CD4-positive, alpha-beta T cell (primary cell): ENCODE data around the gene ADCY5. TPM values are rescaled to one million over a fixed set of nuclear protein-coding genes. Genes with fewer than 3 reads are reported as not detected.

Experiments
- ATAC-seq: fragments of 200-7000 bp; cut with Tn5 transposase; one replicate; pipeline ENCODE4 v1.10.0; 2022; ENCODE audit warnings: mild to moderate bottlenecking; ENCODE audit not compliant: poor library complexity
- CTCF ChIA-PET: fragments of 350-600 bp; sonication (Branson Sonifier 250); formaldehyde crosslinking; loops from one replicate; lab custom pipeline; 2021; ENCODE audit warnings: antibody characterized with exemption, inconsistent platforms; lab: Charles Lee
- POLR2A ChIA-PET: fragments of 350-600 bp; sonication (Branson Sonifier 250); formaldehyde crosslinking; loops from one replicate; lab custom pipeline; 2021; ENCODE audit warnings: antibody characterized with exemption, inconsistent platforms; lab: Charles Lee
- DNase-seq, 14 experiments: peaks; one replicate each; pipeline ENCODE4 v3.0.0-alpha.2; 2013 to 2020; ENCODE audit warnings: mixed read lengths in 2 of 14
- H3K27ac ChIP-seq, 2 donors: one replicate each; pipeline versions ENCODE4 v1.5.1 to v1.7.0; 2013; ENCODE audit warnings: low read length in 2 of 2, low read depth in 1 of 2, mild to moderate bottlenecking in 1 of 2
- H3K27me3 ChIP-seq, 2 experiments: 1 replicate in 1 of 2; 2 replicates in 1 of 2; pipeline versions ENCODE4 v1.6.1 to v1.7.0; 2013; ENCODE audit warnings: low read length in 2 of 2, control low read depth in 1 of 2, mild to moderate bottlenecking in 1 of 2, moderate library complexity in 1 of 2; ENCODE audit not compliant: insufficient read depth in 2 of 2, control insufficient read depth in 1 of 2
- H3K36me3 ChIP-seq: one replicate; pipeline ENCODE4 v1.6.1; 2013; ENCODE audit warnings: low read length, control low read depth; ENCODE audit not compliant: insufficient read depth
- H3K4me1 ChIP-seq: one replicate; pipeline ENCODE4 v1.6.1; 2013; ENCODE audit warnings: low read length, control low read depth; ENCODE audit not compliant: insufficient read depth
- H3K4me3 ChIP-seq: one replicate; pipeline ENCODE4 v1.5.1; 2013; ENCODE audit warnings: mild to moderate bottlenecking, low read length, moderate library complexity
- H3K9me3 ChIP-seq, 2 experiments: 1 replicate in 1 of 2; 2 replicates in 1 of 2; pipeline versions ENCODE4 v1.6.1 to v1.7.0; 2013; ENCODE audit warnings: low read length in 2 of 2, mild to moderate bottlenecking in 2 of 2, control low read depth in 1 of 2, moderate library complexity in 1 of 2; ENCODE audit not compliant: control insufficient read depth in 1 of 2, insufficient read depth in 1 of 2
- H3K27ac Mint-ChIP-seq: one replicate; pipeline ENCODE4 v1.8.0; 2020; ENCODE audit warnings: mixed read lengths
- H3K27me3 Mint-ChIP-seq: one replicate; pipeline ENCODE4 v1.8.0; 2021; ENCODE audit warnings: mixed read lengths
- H3K36me3 Mint-ChIP-seq: one replicate; pipeline ENCODE4 v1.8.0; 2021; ENCODE audit warnings: low read depth, mixed read lengths
- H3K4me1 Mint-ChIP-seq: one replicate; pipeline ENCODE4 v1.8.0; 2021; ENCODE audit warnings: low read depth, mixed read lengths
- H3K4me3 Mint-ChIP-seq: one replicate; pipeline ENCODE4 v1.8.0; 2020; ENCODE audit warnings: mild to moderate bottlenecking, mixed read lengths
- H3K9me3 Mint-ChIP-seq: one replicate; pipeline ENCODE4 v1.8.0; 2020; ENCODE audit warnings: mixed read lengths
- CTCF ChIP-seq: fragments of 200-600 bp; IDR thresholded peaks from one replicate; pipeline ENCODE4 v1.8.0; 2022; ENCODE audit warnings: antibody characterized with exemption, mild to moderate bottlenecking
- intact Hi-C, 2 experiments: fragments of 100-400 bp; cut with DNase I in 1 of 2; cut with micrococcal nuclease in 1 of 2; formaldehyde crosslinking; loops; one replicate each; pipeline versions ENCODE4 v1.15.1 to v1.9.0; 2023 to 2025; cut with DNase I, micrococcal nuclease
- total RNA-seq, 174 experiments: library from RNA in 2 of 174; stranded (reverse) in 2 of 174; gene quantifications; one replicate each; pipeline ENCODE4 v1.2.3 and lab custom pipeline; 2021 to 2026

Gene ADCY5
- total RNA-seq, 2 experiments from 2014 or later = not detected

- intact Hi-C loops = no loop called here
- Mint-ChIP-seq H3K4me1 (no peaks in the 10 kb centered on the region), H3K9me3 (no peaks in the 10 kb centered on the region), H3K4me3 (no peak overlapping the region), H3K36me3 (no peaks in the 10 kb centered on the region), H3K27ac (no peak overlapping the region), H3K27me3 (peaks cover 35% of the 10 kb centered on the region)
- no peak for TF ChIP-seq CTCF
- Histone ChIP-seq H3K9me3 (peaks cover 0 to 3% of the 10 kb centered on the region in 2 experiments), H3K27ac (no peak overlapping the region), H3K27me3 (peaks cover 0 to 4% of the 10 kb centered on the region in 2 experiments), H3K4me1 (no peaks in the 10 kb centered on the region), H3K36me3 (no peaks in the 10 kb centered on the region), H3K4me3 (no peak overlapping the region)
- ChIA-PET POLR2A (no interaction called here), CTCF (no interaction called here)
- DNase-seq = no peak
- ATAC-seq = no peak
Observed at GRCh38 chr3:123320221-123320620, 128.7 kb downstream of the ADCY5 start.

- Histone ChIP-seq H3K9me3 (peaks cover 0 to 3% of the 10 kb centered on the region in 2 experiments), H3K4me1 (no peaks in the 10 kb centered on the region), H3K27me3 (peaks cover 0 to 4% of the 10 kb centered on the region in 2 experiments), H3K36me3 (no peaks in the 10 kb centered on the region), H3K27ac (no peak overlapping the region), H3K4me3 (no peak overlapping the region)
- no peak for DNase-seq
- Mint-ChIP-seq H3K9me3 (no peaks in the 10 kb centered on the region), H3K4me1 (no peaks in the 10 kb centered on the region), H3K27ac (no peak overlapping the region), H3K36me3 (no peaks in the 10 kb centered on the region), H3K4me3 (no peak overlapping the region), H3K27me3 (peaks cover 35% of the 10 kb centered on the region)
- intact Hi-C loops = no loop called here
- TF ChIP-seq CTCF = no peak
- ChIA-PET CTCF (no interaction called here), POLR2A (no interaction called here)
- ATAC-seq = no peak
Observed at GRCh38 chr3:123319760-123320159, 129.1 kb downstream of the ADCY5 start.

GRCh38 chr3:123318374-123318773, 130.5 kb downstream of the ADCY5 start:
- Mint-ChIP-seq H3K9me3 (no peaks in the 10 kb centered on the region), H3K4me1 (no peaks in the 10 kb centered on the region), H3K36me3 (no peaks in the 10 kb centered on the region), H3K4me3 (no peak overlapping the region), H3K27me3 (peaks cover 35% of the 10 kb centered on the region), H3K27ac (no peak overlapping the region)
- ATAC-seq (no peak), DNase-seq (no peak)
- Histone ChIP-seq H3K27ac (no peak overlapping the region), H3K4me1 (peaks cover 3% of the 10 kb centered on the region), H3K27me3 (peaks cover 0 to 4% of the 10 kb centered on the region in 2 experiments), H3K9me3 (peaks cover 0 to 3% of the 10 kb centered on the region in 2 experiments), H3K36me3 (no peaks in the 10 kb centered on the region), H3K4me3 (no peak overlapping the region)
- ChIA-PET POLR2A (no interaction called here), CTCF (no interaction called here)
- TF ChIP-seq CTCF = no peak
- intact Hi-C loops = no loop called here
